ENCODE results near the gene MRPS27. TPM values are rescaled to one million over a fixed set of nuclear protein-coding genes. Genes with fewer than 3 reads are reported as not detected.

Gene MRPS27
- total and polyA plus RNA-seq, 9 of the 15 experiments (the other 6 are each of a cell fraction or from before 2014, with no cell fraction given) = 73.6 to 144 (median 106) TPM

GRCh38 chr5:72307968-72308852 lies 11.8 kb downstream of the MRPS27 start (continued):
- 0 out of 4 replicates have a peak, but pooled peaks of 1 of the 2 experiments have one; percentile 26 for TF ChIP-seq FOXK2 (conservative IDR thresholded peaks at IDR 0.05 in 1 of 2, IDR thresholded peaks at IDR 0.05 in 1 of 2; ENCODE audit: low read depth in 2 of 2)
- no peak; a peak in 1 of 4 replicates for TF ChIP-seq KDM4B (IDR thresholded peaks at IDR 0.05; ENCODE audit: borderline replicate concordance in 2 of 2, low read depth in 1 of 2)
- TF ChIP-seq PHF8 (IDR thresholded peaks at IDR 0.05; ENCODE audit: borderline replicate concordance, low read length) = peak; percentile 92
- TF ChIP-seq POLR2AphosphoS5 (IDR thresholded peaks at IDR 0.05; ENCODE audit: control insufficient read depth, insufficient read depth, low read depth, low read length) = peak; percentile 91
- TF ChIP-seq ZNF354B (CRISPR knock-in tag; IDR thresholded peaks at IDR 0.05) = no peak
- TF ChIP-seq MEIS2 (IDR thresholded peaks at IDR 0.05; ENCODE audit: partially characterized antibody) = peak; percentile 65
- peak; percentile 69; the same call in 1 of the 2 replicates for TF ChIP-seq ZBTB1 (CRISPR knock-in tag; IDR thresholded peaks at IDR 0.05; ENCODE audit: borderline replicate concordance, low read depth)
- TF ChIP-seq NEUROD1 (IDR thresholded peaks at IDR 0.05; ENCODE audit: borderline replicate concordance, low read depth, low read length, partially characterized antibody) = no peak
- peak; percentile 87 for TF ChIP-seq ZBTB43 (CRISPR knock-in tag; IDR thresholded peaks at IDR 0.05)
- TF ChIP-seq NFYB (IDR thresholded peaks at IDR 0.05; ENCODE audit: extremely low read depth, insufficient read length) = peak; percentile 46
- TF ChIP-seq CHAMP1 (IDR thresholded peaks at IDR 0.05) = peak; percentile 65; the same call in 1 of the 2 replicates
- peak; percentile 18; the same call in 1 of the 2 replicates for TF ChIP-seq ETV1 (tag; conservative IDR thresholded peaks at IDR 0.05; ENCODE audit: low read depth)
- TF ChIP-seq E2F3 (CRISPR knock-in tag; IDR thresholded peaks at IDR 0.05) = no peak
- no peak for TF ChIP-seq CEBPZ (IDR thresholded peaks at IDR 0.05; ENCODE audit: borderline replicate concordance, low read depth, low read length)
- TF ChIP-seq POLR3G (IDR thresholded peaks at IDR 0.05; ENCODE audit: extremely low read depth, insufficient read length, insufficient replicate concordance) = no peak
- TF ChIP-seq HNRNPLL (IDR thresholded peaks at IDR 0.05; ENCODE audit: low read depth, low read length, poor library complexity, severe bottlenecking) = peak; percentile 63
- 0 out of 2 replicates have a peak, but pooled peaks have one; percentile 7 for TF ChIP-seq ZNF24 (IDR thresholded peaks at IDR 0.05)
- no peak; the same call in 1 of the 2 replicates for TF ChIP-seq NR1H2 (CRISPR knock-in tag; IDR thresholded peaks at IDR 0.05)
